GF-D8 (cell line): ENCODE results near the gene EWSR1.

Experiments used
- DNase-seq: peaks from one replicate; lab custom pipeline; 2025; lab: John Stamatoyannopoulos, UW

Gene EWSR1

DNA sequence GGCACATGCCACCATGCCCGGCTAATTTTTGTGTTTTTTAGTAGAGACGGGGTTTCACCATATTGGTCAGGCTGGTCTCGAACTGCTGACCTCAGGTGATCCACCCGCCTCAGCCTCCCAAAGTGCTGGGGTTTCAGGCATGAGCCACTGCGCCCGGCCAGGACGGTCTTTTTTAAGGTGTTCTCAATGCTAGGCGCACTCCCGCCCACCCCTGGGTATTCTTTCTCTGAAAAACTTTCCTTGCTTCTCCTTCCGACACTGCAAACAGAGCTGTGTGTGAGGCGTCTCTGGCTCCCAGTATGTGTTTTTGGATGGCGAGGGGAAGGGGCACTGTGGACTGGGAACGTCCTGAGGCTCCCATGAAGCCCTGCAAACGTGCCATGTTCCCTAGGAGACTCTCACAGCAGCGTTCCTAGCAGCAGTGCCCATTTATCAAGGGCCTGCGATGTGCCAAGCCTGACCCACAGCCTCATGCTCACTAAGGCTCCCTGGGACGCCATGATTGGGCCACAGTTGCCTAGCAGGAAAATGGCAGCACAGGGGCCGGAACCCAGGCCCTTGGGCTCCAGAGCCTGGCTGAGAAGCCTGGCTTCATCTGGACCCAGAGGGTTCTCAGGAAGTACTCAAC, 49.9 kb downstream of the EWSR1 start:
- no peak for DNase-seq

DNA sequence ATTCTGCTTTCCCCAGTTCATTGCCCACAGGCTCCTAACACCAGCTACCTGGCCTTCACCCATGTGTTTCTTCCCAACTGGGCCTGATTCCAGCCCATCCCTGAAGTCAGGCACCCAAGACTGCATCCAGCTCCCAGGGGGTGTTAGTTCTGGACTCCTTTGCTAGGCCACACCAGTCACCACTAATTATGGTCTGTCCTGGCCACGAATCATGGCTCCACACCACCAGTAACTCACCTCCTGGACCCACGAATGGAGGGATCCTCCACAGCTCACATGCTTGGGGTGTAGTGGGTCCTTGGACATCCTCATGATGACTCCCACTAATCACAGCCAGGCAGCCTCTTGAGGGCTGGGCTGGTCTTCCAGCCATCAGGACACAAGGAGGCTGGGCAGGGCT, 51.0 kb downstream of the EWSR1 start:
- no peak for DNase-seq

GRCh38 chr22:29320546-29320945, 52.5 kb downstream of the EWSR1 start:
- no peak for DNase-seq

DNA sequence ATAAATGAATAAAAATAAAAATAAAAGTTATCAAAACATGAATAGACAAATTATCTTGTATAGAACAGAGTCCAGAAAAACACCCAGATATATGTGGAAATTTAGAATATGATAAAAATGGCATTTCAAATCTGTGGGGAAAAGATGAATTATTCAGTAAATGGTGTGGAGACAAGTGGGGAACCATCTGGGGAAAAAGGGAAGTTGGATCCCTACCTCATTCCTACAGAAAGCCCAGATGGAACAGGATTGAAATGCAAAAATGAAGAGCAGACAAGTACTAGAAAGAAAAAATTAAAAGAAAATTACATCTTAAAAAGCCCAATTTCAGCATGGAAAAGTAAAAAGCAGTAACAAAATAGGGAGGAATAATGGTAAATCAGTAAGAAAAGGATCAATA, 55.6 kb downstream of the EWSR1 start:
- DNase-seq, result no peak

DNA sequence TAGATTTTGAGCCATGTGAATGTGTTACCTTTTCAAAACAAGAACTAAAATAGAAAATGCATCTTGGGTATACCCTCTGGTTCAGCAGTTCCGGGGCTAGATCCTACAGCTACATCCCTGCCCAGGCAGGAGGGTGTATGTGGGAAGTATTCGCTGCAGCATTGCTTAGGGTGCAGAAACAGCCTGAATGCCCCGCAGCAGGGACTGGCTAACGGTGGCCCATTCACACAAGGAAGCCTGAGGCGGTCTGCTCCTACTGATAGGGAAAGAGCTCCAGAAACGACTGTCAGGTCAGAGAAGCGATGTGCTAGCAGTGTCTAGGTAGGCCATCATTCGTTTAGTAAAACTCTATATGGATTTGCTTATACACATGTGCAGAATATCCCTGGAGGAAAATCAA, 57.3 kb downstream of the EWSR1 start:
- DNase-seq, result no peak

DNA sequence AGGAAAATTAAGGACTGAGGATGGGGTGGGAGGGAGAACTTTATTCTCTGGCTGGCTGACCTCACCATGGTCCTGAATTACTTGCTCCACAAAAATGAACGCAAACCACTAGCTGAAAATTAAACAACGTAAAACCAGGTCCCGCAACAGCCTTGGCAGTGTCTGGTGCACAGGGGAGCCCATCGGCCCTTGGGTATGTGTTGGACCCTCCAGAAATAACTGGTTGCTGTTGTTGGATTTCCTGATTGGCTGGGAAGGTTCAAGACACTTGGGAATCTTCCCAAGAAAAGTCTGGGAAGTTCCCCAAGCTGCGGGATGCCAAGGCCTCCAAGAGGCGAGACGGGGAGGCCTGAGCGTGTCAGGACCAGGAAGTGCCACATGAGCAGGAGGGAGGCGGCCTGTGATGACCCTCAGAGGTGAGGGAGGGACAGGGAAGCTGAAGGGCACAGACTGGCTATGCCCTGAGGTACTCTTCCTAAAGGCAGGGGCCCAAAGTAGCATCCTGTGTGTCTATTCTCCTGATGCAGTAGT, 57.8 kb downstream of the EWSR1 start:
- no peak for DNase-seq

GRCh38 chr22:29326481-29326880, 58.4 kb downstream of the EWSR1 start:
- no peak for DNase-seq

- no peak for DNase-seq
Measured at GRCh38 chr22:29327089-29327764, 59.2 kb downstream of the EWSR1 start.

DNA sequence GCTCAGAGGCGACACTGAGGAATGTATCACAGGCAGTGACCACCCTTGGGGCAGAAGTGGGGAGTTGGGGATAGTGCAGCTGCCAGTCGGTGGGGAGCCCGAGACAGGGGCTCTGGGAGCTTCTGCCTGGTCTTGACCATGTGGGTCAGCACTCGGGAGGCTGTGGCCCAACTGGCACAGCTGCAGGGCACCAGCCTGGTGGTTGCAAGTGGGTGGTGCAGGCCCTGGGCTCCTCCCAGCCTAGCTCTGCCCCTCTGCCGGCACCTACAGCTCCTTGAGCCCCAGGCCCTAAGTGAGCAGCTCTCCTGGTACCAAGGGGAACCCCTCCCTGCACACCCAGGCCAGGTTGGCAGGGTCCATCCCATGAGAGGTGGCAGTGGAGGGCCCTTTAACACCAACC, 60.0 kb downstream of the EWSR1 start:
- no peak for DNase-seq

DNA sequence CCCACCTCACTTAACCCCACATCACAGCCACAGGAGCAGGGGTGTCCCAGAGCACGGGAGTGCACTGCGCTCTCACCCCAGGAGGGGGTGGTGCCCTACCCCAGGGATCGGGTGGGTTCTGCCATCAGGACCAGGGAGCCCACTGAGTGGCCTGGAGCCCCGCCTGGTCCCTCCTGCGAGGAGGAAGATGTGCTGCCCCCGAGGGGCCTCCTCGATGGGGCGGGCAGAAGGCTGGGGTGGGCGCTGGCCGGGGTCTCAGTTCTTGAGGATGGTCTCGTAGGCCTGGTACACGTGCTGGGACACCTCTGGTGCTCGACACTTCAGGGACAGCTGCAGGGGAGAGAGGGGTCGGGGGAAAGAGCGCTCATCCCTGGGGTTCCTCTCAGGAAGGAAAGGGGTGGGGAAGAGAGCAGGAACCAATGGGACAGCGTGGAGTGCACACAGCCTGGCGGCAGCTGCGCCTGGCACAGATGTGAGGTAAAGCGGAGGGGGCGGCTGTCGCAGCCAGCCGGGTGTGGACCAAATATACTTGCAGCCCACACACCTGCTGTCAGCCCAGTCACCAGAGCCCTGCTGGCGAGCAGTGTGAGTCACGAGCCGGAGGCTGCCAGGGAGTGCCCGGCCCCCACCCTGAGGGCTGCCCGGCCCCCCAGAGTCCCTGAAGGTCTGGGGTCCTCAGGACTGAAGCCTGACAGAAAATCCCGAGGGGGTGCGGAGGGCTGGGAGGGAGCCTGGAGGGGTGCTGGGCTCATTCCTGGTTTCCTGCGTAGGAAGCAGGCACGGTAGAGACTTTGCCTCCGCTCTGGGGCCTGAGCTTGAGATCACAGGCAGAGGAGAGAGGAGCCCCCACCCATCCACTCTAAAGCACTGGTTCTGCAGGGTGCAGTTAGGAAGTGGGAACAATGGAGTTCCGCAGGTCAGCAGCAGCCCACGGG, 60.8 kb downstream of the EWSR1 start:
- no peak for DNase-seq

DNA sequence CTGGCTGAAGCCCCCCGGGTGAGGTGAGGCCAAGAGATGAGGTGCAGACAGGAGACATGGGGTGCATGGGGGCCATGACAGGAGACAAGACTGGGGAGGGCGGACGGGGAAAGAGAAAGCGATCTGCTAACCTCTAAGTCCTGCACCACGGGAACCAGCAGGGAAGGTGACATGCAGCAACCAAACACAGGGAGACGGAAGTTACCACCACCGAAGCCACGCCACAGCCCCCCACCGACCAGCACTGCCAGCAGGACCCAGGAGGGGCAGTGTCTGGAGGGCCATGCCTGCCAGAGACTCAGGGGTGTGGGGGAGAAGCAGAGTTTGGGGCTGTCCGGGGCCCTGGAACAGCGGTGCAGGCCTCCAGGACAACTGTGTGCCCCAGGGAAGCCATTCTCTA, 61.5 kb downstream of the EWSR1 start:
- no peak for DNase-seq

DNA sequence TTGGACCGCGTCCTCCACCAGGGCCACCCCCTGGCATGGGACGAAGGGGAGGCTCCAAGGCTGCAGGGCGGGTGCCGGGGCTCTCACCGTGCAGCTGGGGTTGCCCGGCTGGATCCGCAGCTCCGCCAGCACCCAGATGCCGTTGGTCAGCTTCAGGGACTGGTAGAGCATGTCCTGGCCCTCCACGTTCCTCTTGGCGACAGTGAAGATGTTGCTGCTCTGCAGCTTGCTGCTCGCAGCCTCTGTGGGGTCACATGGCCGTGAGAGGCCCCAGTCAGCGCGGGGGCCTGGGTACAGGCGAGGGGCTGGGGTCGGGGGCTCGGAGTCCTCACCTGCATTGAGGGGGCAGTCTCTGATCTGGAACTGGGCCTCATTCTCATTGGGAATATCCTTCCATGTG, 62.2 kb downstream of the EWSR1 start:
- DNase-seq, result no peak

GRCh38 chr22:29330753-29331152, 62.7 kb downstream of the EWSR1 start:
- DNase-seq, result no peak

- no peak for DNase-seq
Measured at GRCh38 chr22:29331213-29331612, 63.1 kb downstream of the EWSR1 start.

- no peak for DNase-seq
Measured at GRCh38 chr22:29331658-29332300, 63.7 kb downstream of the EWSR1 start.

DNA sequence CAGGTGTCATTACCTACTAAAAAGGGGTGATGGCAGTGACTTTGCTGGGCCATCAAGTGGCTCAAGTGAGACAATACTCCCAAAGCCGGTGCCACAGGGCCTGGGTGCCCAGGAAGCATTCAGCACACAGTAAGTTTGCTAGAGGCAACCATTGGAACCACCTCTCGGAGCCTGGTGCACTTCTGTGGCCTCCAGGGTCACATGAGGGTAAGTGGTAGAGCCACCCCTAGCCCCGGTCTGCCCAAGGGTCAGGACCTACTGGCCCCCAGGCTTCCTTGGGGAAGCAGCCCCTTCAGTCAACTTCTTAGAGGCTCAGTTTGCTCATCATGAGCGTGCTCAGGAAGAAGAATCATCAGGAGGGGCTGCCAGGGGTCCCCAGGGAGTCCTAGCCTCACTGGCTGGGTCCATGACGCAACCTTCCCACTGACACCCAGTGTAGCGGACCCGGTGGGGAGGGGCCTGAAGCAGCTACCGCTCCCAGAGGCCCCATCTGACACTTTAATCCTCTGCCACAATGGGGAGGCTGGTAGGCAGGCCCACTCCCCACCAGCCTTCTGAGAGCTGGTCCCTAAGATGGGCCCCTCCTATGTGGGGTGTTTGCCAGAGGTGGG, 64.9 kb downstream of the EWSR1 start:
- no peak for DNase-seq

DNA sequence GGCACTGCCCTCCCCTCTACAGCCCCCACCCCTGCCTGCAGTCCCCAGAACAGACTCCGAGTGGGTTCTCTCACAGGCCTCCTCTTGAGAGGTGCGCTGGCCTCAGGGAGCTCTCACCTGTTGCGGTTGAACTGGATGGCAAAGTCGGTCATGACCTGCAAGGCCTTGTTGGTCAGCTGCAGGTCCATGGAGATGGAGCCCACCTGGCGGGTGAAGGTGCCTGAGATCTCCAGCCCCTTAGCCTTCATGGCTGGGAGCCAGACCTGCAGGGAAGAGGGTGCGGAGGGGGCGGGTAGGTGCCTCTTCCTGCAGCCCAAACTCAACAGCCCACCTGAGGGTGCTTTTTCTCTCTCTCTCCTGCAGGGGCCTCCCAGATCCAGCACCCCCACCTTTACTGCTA, 66.1 kb downstream of the EWSR1 start:
- DNase-seq, result no peak

GRCh38 chr22:29334696-29335344, 66.8 kb downstream of the EWSR1 start:
- no peak for DNase-seq

DNA sequence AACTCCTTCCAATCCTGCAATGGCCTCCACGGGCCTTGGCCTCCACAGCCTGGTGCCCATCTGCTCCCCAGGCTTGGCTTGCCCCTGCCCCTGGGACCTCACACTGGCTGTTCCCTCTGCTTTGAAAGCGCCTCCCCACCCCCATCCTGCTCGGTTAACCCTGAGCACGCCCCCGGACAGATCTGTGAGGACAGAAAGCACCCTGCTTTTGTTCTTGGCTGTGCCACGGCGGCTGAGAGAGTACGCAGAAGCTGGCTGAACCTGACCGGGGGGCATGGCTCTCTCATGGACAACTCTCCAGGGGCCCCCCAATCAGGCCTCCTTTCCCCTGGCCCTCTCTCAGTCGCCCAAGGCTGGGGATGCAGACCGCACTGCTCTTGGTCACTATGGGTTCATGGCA, 67.6 kb downstream of the EWSR1 start:
- DNase-seq, result no peak

- DNase-seq, result no peak
Measured at GRCh38 chr22:29336751-29337490, 68.9 kb downstream of the EWSR1 start.
